Measurements from ENCODE around the gene IFIT1. TPM values are rescaled to one million over a fixed set of nuclear protein-coding genes. Genes with fewer than 3 reads are reported as not detected.
A peak's percentile ranks its signal among the peaks of the same experiment; 100 is the strongest.
"Not testable (repeated sequence)": the region's sequence is repeated elsewhere in the genome, so short reads cannot be mapped to it uniquely, and the experiment has no call there.

The IFIT1 gene
- total RNA-seq, 1 donor from 2014 or later = 71.8 TPM

DNA sequence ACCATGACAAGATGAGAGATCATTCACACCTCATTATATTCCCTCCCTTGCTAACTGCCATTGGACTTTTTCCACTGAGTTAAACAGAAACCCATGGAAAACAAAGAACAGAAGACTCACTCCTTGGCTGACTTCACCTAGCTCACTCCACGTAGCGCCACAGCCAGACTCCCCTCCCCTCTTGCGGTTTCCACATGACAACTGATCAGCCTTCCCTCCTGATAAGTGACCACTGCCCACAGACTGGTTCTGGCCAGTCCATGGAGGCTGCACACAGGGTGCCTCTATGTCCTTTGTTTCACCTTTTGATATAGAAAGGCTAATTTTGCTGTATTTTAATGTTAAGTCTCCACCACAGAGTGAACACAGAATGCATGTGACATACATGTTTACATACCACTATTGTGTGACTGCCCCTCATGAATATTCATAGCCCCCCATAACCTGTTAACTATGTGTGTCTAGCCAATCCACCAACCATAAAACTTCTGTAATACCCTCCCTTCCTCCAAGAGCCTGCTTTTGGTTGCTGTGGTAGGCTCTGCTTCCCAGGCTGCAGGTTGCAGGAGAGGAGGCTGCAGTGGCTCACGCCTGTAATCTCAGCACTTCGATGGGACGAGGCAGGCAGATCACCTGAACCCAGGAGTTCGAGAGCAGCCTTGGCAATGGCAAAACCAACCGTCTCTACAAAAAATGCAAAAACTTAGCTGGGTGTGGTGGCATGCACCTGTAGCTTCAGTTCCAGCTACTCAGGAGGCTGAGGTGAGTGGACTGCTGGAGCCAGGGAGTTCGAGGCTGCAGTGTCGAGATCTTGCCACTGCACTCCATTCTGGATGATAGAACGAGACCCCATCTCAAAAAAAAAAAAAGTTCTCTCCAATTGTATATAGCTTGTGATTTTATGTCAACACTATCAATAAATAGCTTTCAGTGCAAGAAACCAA, 12.0 kb downstream of the IFIT1 start:
- intact Hi-C loops (cut with DNase I) = no loop called here
- H3K27ac ChIP-seq = no peak overlapping the region
- no peak for DNase-seq
- no peaks in the 10 kb centered on the region for H3K27me3 ChIP-seq (ENCODE audit: low read depth)
- no peaks in the 10 kb centered on the region for H3K4me1 ChIP-seq
- TF ChIP-seq, protein P1, sequence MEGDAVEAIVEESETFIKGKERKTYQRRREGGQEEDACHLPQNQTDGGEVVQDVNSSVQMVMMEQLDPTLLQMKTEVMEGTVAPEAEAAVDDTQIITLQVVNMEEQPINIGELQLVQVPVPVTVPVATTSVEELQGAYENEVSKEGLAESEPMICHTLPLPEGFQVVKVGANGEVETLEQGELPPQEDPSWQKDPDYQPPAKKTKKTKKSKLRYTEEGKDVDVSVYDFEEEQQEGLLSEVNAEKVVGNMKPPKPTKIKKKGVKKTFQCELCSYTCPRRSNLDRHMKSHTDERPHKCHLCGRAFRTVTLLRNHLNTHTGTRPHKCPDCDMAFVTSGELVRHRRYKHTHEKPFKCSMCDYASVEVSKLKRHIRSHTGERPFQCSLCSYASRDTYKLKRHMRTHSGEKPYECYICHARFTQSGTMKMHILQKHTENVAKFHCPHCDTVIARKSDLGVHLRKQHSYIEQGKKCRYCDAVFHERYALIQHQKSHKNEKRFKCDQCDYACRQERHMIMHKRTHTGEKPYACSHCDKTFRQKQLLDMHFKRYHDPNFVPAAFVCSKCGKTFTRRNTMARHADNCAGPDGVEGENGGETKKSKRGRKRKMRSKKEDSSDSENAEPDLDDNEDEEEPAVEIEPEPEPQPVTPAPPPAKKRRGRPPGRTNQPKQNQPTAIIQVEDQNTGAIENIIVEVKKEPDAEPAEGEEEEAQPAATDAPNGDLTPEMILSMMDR (IDR thresholded peaks at IDR 0.05) = no peak
- H3K9me3 ChIP-seq = no peaks in the 10 kb centered on the region
- H3K36me3 ChIP-seq = peaks cover 14% of the 10 kb centered on the region
- no peak overlapping the region for H3K4me3 ChIP-seq
- ATAC-seq = no peak

DNA sequence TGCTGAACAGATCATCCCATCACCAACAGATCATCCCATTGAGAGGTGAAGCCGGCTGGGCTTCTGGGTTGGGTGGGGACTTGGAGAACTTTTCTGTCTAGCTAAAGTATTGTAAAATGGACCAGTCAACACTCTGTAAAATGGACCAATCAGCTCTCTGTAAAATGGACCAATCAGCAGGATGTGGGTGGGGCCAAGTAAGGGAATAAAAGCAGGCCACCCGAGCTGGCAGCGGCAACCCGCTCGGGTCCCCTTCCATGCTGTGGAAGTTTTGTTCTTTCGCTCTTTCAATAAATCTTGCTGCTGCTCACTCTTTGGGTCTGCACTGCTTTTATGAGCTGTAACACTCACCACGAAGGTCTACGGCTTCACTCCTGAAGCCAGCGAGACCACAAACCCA, 13.8 kb downstream of the IFIT1 start:
- DNase-seq; H3K27me3 ChIP-seq (ENCODE audit: low read depth); intact Hi-C loops (cut with DNase I); H3K4me3 ChIP-seq; H3K27ac ChIP-seq; ATAC-seq; H3K4me1 ChIP-seq; H3K9me3 ChIP-seq: not testable (repeated sequence)
- H3K36me3 ChIP-seq = peaks cover 14% of the 10 kb centered on the region

DNA sequence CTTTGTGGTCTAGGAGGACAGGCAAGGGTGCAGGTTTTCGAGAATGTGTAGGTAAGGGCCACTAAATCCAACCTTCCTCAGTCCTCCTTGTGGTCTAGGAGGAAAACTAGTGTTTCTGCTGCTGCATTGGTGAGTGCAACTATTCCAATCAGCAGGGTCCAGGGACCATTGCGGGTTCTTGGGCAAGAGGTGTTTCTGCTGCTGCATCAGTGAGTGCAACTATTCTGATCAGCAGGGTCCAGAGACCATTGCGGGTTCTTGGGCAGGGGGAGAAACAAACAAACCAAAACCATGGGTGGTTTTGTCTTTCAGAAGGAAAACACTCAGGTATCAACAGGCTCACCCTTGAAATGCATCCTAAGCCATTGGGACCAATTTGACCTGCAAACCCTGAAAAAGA, 15.4 kb downstream of the IFIT1 start:
- ATAC-seq; H3K4me3 ChIP-seq; DNase-seq; H3K9me3 ChIP-seq; H3K36me3 ChIP-seq; intact Hi-C loops (cut with DNase I); H3K27me3 ChIP-seq (ENCODE audit: low read depth); H3K4me1 ChIP-seq; H3K27ac ChIP-seq: not testable (repeated sequence)

DNA sequence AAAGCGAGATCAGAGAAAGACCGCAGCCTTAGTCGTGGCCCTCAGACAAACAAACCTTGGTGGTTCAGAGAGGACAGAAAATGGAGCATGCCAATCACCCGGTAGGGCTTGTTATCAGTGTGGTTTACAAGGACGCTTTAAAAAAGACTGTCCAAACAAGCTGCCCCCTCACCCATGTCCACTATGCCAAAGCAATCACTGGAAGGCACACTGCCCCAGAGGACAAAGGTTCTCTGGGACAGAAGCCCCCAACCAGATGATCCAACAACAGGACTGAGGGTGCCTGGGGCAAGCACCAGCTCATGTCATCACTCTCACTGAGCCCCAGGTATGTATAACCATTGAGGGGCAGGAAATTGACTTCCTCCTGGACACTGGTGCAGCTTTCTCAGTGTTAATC, 16.9 kb downstream of the IFIT1 start:
- DNase-seq; ATAC-seq; H3K9me3 ChIP-seq; H3K27me3 ChIP-seq (ENCODE audit: low read depth); H3K36me3 ChIP-seq; H3K4me3 ChIP-seq; intact Hi-C loops (cut with DNase I); H3K27ac ChIP-seq: not testable (repeated sequence)
- peaks cover 15% of the 10 kb centered on the region for H3K4me1 ChIP-seq

DNA sequence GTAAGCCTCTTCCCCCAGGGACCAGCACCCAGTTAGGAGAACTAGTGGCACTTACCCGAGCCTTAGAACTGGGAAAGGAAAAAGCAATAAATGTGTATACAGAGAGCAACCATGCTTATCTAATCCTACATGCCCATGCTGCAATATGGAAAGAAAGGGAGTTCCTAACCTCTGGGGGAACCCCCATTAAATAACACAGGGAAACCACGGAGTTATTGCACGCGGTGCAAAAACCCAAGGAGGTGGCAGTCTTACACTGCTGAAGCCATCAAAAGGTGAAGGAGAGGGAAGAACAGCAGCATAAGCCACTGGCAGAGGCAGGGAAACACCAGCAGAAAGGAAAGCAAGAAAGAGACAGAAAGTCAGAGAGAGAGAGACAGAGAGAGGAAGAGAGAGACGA, 18.1 kb downstream of the IFIT1 start:
- intact Hi-C loops (cut with DNase I); H3K9me3 ChIP-seq; H3K27me3 ChIP-seq (ENCODE audit: low read depth); H3K4me3 ChIP-seq; ATAC-seq; DNase-seq; H3K36me3 ChIP-seq; H3K27ac ChIP-seq: not testable (repeated sequence)
- H3K4me1 ChIP-seq = peaks cover 20% of the 10 kb centered on the region

DNA sequence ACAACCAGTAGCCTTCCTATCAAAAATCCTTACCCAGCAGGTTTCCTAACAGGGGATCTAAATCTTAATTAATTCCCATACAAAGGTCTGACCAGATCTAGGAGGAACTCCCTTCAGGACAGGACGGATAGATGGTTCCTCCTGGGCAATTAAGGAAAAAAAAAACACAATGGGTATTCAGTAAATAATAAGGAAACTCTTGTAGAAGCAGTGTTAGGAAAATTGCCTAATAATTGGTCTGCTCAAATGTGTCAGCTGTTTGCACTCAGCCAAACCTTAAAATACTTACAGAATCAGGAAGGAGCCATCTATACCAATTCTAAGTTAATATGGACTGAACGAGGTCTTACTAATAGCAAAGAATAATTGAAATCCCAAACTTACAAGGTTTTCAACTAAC, 18.7 kb downstream of the IFIT1 start:
- H3K4me1 ChIP-seq = peaks cover 25% of the 10 kb centered on the region
- H3K27ac ChIP-seq; H3K4me3 ChIP-seq; H3K9me3 ChIP-seq; DNase-seq; intact Hi-C loops (cut with DNase I); ATAC-seq; H3K36me3 ChIP-seq; H3K27me3 ChIP-seq (ENCODE audit: low read depth): not testable (repeated sequence)

DNA sequence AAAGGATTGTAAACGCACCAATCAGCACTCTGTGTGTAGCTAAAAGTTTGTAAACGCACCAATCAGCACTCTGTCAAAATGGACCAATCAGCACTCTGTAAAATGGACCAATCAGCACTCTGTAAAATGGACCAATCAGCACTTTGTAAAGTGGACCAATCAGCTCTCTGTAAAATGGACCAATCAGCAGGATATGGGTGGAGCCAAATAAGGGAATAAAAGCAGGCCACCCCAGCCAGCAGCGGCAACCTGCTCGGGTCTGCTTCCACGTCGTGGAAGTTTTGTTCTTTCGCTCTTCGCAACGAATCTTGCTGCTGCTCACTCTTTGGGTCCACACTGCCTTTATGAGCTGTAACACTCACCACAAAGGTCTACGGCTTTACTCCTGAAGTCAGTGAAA, 19.9 kb downstream of the IFIT1 start:
- H3K9me3 ChIP-seq; H3K27ac ChIP-seq; DNase-seq; H3K27me3 ChIP-seq (ENCODE audit: low read depth); H3K36me3 ChIP-seq; H3K4me3 ChIP-seq; ATAC-seq; intact Hi-C loops (cut with DNase I): not testable (repeated sequence)
- H3K4me1 ChIP-seq = peaks cover 37% of the 10 kb centered on the region

DNA sequence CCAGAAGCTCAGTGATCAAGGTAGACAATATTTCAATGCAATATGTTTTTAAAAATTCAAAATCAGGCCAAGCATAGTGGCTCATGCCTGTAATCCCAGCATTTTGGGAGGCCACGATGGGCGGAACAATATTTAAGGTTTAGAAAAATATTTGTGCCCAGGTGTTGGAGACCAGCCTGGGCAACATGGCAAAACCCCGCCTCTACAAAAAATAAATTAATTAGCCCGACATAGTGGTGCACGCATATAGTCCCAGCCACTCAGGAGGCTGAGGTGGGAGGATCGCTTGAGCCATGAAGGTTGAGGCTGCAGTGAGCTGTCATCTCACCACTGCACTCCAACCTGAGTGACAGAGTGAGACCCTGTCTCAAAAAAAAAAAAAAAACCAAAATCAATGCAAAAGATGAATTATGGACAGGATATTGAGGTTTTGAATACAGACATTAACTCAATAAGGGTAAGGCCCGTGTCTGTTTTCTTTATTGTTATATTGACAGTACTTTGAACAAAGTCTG, 21.0 kb downstream of the IFIT1 start:
- Histone ChIP-seq H3K4me3 (peak overlapping the region; percentile 76), H3K4me1 (peaks cover 49% of the 10 kb centered on the region), H3K27me3 (ENCODE audit: low read depth) (no peaks in the 10 kb centered on the region), H3K9me3 (no peaks in the 10 kb centered on the region), H3K36me3 (peaks cover 13% of the 10 kb centered on the region), H3K27ac (peak overlapping the region; percentile 93)
- ATAC-seq = no peak
- intact Hi-C loops (cut with DNase I) = no loop called here
- TF ChIP-seq, protein P1 (IDR thresholded peaks at IDR 0.05) = no peak
- no peak for DNase-seq
